GM19328 (cell line): ENCODE results near the gene MRPL4.
"Not testable (repeated sequence)": the region's sequence is repeated elsewhere in the genome, so short reads cannot be mapped to it uniquely, and the experiment has no call there.

ENCODE experiments used
- ATAC-seq: cut with Tn5 transposase; IDR thresholded peaks from one replicate; pipeline ENCODE4 v1.9.1; 2021; ENCODE audit warnings: mild to moderate bottlenecking, moderate library complexity; ENCODE audit not compliant: unreplicated experiment

MRPL4 gene

DNA sequence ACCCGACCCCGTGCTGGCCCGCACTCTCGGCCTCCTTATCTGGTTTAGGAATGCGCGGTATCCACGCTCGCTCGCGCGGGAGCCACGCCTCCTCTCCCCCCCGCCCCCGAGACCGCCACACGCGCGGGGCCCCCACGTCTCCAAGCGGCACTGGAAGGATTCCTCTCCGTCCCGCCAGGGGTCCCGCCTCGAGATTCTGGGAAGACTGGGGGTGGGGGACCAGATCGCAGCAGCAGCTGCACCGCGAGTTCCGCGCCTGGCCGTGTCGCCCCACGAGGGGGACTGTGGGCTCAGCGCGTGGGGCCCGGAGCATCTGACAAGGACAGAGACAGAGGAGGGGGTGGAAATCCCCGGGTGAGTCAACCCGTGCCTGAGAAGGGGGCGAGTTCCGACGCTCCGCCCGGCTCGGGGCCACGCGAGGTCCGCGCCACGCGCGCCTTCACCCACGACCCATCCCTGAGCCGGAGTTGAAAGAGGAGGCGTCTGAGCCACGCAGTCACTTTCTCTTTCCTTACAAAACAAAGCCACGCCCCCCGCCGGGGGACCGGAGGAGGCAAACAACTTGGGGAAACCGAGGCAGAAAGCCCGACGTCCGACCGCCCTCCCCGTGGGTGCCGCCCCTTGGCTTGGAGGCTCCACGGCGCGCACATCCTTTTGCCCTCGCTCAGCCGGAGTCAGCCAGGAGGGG lies 21.7 kb upstream of the MRPL4 start:
- no peak for ATAC-seq

DNA sequence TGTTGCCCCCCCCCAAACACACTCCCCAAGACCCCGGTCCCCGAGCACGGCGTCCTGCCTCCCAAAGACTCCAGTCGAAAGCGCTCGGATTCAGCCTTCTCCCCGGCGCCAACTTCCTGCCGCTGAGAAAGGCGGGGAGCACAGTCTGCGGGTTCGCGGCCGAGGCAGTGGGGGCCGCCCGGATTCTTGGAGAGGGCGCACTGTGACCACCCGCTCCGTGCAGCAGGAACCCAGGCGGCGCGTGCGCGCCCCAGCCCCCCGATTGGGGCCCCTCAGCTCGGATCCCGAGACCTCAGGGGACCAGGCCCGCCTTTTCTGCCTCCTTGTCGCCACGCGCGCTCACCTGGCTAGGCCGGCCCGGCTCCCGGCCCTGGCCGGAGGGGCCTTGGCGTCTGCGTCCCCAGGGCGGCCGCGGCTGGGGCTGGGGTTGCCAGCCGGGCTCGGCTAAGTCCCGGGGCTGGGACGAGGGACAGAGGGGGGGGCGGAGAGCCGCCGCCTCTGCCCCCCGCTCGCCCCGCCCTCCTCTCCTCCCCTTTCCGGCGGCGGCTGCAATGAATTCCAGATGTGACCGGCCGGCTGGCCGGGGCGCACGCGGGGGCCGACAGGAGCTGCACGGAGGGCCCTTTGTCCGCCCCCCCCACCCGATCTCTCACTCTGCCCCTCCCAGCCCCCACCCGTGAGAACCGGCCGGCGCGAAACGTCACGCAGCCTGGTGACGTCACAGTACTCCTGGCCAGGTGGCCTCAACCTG lies 21.0 kb upstream of the MRPL4 start, which contains the start of gene S1PR2:
Gene S1PR2 (minus strand): TSS at position 471 of the 751 bp plus-strand sequence. CDS start 6,426 bp downstream, outside the sequence.
- ATAC-seq: no peak

DNA sequence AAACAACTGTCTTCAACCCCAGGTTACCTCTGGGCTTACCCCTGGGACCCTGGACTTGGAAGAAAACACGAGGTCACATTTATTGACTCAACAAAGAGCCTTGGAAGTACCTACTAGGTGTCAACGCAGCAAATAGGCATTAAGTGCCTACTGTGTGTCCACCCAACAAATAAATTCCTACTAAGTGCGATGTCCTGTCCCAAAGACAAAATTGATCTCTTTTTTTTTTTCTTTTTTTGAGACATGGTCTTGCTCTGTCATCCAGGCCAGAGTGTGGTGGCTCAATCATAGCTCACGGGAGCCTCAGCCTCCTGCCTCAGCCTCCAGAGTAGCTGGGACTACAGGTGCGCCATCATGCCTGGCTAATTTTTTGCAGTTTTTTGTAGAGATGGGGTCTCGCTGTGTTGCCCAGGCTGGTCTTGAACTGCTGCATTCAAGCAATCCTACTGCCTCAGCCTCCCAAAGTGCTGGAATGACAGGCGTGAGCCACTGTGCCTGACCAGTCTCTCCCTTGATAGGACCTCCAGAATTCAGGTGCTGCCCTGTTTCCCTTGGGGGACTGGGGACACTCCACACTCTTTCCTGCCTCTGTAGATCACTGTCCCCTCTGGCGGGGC lies 20.3 kb upstream of the MRPL4 start:
- ATAC-seq: no peak

DNA sequence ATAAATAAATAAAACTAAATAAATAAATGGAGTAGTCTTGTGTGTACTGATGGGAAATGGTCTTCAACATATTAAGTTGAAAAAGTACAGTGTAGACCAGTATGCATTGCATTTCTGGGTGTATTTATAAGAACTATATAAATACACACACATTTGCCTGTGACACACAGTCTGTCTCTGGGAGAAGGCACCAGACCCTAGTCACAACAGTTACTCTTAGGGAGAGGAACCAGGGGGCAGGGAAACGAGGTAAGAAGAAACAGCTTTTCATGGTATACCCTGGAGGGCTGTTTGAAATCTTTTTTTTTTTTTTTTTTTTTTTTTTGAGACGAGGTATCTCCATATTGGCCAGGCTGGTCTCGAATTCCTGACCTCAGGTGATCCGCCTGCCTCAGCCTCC lies 18.1 kb upstream of the MRPL4 start:
- ATAC-seq: no peak

DNA sequence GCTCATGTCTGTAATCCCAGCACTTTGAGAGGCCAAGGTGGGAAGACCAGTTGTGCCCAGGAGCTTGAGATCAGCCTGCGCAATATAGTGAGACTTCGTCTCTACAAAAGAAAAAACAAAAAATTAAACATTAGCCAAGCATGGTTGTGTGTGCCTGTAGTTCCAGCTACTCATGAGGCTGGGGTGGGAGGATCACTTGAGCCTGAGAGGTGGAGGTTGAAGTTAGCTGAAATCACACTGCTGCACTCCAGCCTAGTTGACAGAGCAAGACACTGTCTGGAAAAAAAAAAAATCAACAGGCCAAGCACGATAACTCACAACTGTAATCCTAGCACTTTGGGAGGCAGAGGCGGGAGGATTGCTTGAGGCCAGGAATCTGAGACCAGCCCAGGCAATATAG lies 17.0 kb upstream of the MRPL4 start:
- no peak for ATAC-seq

DNA sequence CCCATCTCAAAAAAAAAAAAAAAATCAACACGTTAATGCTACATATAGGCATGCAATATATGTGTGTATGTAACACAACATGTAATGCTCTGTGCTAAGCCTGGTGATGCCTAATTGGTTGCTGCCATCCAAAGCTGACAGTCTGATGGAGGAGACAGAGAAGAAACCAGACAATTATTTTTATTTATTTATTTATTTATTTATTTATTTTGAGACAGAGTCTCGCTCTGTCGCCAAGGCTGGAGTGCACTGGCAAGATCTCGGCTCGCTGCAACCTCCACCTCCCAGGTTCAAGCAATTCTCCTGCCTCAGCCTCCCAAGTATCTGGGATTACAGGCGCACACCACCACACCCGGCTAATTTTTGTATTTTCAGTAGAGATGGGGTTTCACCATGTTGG lies 16.6 kb upstream of the MRPL4 start:
- not testable (repeated sequence) for ATAC-seq

DNA sequence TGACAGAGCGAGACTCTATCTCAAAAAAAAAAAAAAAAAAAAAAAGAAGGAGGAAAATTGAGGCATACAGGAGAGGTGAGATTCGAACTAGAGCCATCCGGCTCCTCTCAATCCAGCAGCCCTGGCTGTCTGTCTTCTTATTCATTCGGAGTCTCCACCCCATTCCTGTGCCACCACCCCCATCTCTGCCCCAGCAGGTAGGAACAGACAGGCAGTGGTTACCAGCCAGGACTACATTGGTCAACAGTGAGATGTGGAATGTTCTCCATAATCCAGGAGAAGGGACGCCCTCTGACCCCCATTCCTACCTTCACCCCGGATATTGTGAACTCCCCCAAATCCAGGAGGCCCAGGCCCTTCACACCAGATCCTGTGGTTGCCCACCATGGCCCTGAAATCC lies 14.3 kb upstream of the MRPL4 start:
- ATAC-seq: no peak

DNA sequence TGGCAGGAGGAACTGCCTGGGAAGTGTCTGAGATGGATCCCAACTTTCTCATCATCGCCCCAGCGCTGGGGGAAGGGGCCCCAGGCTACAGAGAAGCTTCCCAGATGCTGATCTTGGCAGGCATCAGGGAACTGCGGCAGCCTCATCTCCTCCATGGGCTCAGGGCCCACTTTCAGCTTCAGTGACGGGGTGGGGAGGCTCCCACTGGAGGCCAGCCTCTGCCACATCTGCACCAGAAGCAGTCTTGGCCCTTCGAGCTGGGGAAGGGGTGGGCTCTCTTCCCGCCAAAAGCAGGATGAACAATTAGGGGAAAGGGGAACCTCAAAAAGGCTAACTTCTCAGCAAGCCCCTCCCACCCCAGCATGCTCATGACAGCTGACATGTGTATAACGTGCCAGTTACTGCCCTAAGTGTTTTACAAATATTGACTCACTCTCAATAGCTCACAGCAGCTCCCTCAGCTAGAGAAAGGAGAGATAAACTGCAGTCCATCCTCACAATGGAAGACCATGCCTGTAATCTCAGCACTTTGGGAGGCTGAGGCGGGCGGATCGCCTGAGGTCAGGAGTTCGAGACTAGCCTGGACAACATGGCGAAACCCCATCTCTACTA lies 13.7 kb upstream of the MRPL4 start:
- no peak for ATAC-seq

DNA sequence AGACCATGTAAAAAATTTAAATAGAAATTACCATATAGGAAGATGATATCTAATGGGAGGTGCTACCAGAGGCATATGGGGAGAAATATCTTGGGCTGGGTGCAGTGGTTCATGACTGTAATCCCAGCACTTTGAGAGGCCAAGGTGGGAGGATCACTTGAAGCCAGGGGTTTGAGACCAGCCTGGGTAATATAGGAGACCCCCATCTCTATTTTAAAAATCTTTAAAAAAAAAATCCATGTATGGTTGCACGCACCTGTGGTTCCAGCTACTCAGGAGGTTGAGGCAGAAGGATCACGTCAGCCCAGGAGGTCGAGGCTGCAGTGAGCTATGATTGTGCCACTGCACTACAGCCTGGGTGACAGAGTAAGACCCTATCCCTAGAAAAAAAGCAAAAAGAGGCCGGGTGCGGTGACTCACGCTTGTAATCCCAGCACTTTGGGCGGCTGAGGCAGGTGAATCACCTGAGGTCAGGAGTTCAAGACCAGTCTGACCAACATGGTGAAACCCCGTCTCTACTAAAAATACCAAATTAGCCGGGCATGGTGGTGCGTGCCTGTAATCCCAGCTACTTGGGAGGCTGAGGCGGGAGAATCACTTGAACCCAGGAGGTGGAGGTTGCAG lies 10.1 kb upstream of the MRPL4 start:
- not testable (repeated sequence) for ATAC-seq

DNA sequence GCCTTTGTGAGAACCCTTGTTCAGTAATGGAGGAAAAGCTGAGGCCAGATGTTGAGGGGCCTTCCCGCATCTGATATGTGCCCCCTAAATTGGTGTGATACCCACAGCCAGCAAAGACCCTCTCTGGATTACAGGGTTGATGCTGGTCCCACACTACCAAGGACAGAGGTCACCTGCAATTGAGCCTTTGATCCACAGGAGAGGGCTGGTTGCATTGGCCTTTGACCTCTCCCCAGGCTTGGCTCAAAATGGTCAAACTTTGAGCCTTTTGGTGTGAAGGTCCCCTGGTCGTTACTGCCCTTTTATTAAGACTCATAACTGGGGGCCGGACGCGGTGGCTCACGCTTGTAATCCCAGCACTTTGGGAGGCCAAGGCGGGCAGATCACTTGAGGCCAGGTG lies 8.4 kb upstream of the MRPL4 start:
- no peak for ATAC-seq

DNA sequence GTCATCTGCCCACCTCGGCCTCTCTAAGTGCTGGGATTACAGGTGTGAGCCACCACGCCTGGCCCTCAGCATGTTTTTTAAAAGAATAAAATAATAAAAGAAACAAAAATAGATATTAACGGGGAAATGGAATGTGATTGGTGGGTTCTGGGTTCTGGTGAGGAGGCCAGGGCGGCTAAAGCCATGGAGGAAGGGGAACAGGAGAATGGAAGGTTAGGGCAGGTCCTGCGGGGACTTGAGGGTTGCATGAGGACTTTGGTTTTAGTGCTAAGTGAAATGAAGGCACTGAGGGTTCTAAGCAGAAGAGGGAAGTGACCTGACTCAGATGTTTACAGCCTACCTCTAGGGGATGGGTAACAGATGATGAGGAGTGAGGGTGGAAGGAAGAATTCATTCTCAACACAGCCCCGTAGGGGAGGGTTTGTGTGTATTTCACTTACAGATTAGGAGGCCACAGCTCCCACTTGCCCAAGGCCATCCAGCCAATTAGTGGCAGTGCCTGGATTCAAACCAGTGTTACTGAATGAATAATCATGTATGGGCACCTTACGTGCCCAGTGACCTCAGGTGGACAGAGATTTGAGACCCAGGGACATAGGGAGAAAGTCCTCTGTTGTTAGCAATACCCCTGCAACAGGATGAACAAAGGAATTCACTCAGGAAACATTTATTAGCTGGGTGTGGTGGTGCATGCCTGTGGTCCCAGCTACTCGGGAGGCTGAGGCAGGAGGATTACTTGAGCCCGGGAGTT lies 6.7 kb upstream of the MRPL4 start:
- ATAC-seq: no peak

DNA sequence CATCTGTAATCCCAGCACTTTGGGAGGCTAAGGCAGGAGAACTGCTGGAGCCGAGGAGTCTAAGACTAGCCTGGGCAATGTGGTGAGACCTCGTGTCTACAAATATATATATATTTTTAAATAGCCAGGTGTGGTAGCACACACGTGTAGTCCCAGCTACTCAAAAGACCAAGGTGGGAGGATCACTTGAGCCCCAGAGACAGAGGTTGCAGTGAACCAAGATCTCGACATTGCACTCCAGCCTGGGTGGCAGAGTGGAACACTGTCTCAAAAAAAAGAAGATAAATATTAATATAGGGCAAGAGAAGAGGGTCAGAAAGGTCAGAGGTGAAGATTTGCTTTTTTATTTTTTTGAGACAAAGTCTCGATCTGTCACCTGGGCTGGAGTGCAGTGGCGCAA lies 5.5 kb upstream of the MRPL4 start:
- ATAC-seq: no peak

DNA sequence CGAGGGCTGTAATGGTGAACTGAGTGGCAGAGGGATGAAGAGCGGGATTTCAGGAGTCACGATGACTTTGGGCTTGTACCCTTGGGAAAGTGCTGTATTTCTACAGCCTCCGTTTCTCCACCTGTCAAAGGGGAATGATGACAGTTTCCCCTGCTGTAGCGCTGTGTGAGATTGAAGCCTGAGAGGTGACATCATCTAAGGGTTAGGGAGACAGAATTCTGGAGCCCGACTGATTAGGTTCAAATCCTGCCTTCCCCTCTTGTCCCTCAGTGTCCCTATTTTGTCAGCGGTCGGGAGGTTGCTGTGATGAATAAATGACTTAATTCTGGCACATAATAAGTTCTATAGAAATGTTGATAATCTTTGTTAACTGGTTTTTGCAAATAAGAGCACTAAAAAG lies 693 bp downstream of the MRPL4 start:
- ATAC-seq: no peak

DNA sequence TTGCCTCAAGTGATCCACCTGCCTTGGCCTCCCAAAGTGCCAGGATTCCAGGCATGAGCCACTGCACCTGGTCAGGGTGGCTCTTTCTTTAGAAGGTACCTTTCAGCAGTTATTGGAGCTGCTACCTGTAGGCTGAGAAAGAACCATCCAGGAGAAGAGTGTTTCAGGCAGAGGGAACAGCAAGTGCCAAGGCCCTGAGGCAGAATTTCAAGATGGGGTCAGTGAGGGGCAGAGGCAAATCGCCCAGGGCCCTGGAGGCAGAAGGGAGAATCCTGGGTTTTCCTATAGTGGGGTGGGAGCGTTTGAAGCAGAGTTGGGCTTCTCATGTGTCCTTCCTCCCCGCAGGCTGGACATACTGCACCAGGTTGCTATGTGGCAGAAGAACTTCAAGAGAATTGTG lies 2.2 kb downstream of the MRPL4 start:
- no peak for ATAC-seq

DNA sequence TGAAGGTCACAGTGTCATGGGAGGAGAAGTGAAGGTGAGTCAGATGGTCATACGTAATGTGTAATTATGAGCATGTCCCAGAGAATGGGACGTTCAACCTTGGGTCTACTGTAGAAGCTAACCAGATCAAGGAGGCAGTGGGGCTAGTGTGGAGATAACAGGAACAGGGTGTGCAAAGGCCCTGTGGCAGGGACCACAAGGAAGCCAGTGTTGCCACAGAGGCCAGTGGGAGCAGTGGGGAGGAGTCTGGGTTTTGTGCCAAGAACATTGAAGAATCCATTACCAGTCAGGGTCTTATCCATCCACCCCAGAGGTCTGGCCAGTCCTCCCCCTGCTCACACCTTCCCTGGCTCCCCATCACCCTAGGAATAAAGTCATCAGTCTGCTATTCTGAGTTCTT lies 3.3 kb downstream of the MRPL4 start:
- no peak for ATAC-seq

DNA sequence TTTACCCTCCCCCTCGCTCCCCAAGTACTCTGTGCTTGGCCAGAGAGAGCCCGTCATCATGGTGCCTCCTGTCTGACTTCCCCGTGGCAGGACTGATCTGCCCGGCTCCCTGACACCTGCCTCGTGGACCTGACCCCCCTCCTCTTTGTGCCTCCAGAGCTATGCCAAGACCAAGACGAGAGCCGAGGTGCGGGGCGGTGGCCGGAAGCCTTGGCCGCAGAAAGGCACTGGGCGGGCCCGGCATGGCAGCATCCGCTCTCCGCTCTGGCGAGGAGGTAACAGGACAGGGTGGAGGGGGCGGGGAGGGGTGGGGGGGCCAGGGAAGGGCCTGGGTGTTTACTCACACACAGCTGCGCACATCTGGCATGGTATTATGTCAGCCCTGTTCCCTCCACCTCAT lies 4.5 kb downstream of the MRPL4 start:
- ATAC-seq: no peak

DNA sequence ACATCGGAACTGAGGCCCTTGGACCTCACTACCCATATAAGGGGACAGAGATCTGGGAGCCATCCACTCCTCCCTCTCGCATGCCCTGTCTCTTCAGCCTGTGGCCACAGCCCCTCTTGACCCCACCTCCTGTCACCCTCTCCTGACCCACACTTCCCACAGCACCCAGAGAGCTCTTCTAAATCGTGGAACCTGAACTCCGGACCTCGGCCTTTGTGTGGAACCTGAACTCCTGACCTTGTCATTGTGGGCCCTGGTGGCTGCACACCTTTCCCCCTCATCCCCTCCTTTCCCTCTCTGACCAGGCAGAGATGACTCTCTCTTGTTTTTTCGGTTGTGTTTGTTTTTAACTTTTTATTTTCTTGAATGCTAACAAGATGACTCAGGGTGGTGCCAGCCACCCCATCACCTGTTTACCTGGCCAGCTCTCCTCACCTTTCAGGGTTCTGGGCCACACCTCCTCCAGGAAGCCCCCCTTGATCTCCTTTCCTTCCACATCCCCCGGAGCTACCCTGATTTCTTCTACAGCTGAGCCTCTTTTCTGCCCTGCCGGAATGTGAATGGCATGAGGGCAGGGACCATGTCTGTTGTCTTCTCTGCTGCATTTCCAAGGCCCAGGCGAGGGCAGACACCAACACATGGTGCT lies 5.1 kb downstream of the MRPL4 start:
- ATAC-seq: no peak

DNA sequence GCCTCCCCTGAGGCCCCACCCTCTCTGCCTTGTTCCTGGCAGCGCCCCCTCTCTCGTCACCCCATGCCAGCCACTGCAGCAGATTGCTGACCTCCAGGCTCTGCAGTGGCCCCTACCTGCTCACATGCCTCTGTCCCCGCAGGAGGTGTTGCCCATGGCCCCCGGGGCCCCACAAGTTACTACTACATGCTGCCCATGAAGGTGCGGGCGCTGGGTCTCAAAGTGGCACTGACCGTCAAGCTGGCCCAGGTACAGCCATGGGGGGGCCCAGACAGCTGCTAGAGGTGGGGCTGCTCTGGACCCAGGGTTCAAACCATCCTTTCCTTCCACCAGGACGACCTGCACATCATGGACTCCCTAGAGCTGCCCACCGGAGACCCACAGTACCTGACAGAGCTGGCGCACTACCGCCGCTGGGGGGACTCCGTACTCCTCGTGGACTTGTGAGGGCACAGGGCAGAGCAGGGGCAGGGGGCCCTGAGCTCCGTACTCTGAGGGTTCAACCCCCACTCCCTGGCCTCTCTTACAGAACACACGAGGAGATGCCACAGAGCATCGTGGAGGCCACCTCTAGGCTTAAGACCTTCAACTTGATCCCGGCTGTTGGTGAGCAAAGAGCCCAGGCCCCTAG lies 6.2 kb downstream of the MRPL4 start:
- no peak for ATAC-seq

DNA sequence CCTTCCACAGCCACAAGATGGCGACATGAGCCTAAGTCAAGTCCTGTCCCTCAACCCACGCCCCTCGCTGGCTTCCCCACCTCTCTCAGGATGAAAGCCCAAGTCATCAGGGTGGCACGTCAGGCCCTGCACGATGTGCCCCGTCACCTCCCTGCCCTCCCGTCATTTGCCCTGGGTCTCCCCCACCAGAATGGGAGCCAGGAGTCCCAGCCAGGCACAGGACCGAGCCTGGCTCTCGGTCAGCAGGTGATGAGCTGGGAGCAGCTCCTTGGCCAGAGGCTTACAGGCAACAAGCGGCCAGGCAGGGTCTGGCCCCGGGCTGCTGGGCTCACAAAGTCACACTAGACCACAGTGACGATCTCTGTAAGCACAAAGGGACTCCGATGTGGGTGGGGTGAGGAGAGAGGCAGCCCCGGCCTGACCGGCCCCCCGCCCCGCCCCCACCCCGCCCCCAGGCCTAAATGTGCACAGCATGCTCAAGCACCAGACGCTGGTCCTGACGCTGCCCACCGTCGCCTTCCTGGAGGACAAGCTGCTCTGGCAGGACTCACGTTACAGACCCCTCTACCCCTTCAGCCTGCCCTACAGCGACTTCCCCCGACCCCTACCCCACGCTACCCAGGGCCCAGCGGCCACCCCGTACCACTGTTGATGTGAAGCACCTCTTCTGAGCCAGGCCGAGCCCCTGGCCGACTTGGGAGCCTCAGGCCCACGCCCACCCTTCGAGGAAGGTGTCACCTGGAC lies 7.3 kb downstream of the MRPL4 start:
- no peak for ATAC-seq
